Amygdala (tissue), 56 donors: ENCODE measurements around the gene DSCAML1.

Source experiments
- DNase-seq, 56 donors: peaks; one replicate each; lab custom pipeline; 2025; lab: John Stamatoyannopoulos, UW

Gene DSCAML1

DNA sequence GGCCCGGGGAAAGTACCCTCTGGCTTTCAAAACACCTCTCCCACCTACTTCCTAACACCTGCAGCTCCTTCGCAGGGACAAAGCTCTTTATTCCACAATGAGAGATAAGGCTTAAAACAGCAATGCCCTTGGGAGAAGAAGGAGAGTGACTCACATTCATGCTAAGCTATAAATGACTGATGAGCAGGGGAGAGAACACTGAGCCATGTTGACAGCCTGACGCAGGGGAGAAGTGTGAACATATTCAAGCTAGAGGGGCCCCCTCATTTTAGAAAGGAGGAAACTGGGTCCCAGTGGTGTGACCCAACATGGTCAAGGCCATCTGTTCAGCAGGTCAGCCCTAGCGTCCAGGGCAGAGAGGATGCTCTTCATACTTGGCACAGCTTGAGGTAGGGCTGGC is 171.8 kb downstream of the DSCAML1 start:
- peak in 1 of 56 donors; percentile 27 for DNase-seq

DNA sequence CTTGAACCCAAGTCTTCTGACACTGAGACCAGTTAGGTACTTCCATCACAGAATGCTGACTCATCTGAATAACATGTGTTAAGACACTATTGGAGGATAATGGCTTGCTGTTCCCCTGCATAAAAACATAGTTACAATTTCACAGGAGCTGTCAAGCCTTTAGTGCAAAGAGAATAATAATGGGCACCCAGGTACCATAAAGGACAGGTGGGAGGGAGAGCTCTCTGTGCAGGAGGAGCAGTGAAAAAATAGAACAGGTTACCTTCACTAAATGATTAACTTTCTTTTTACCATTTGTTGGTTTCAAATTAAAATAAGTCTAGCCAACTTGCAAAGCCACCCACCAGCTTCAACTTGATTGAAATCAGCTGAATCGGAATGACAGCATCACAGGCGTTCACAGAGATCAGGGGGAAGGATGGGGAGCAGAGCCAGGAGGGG is 173.2 kb downstream of the DSCAML1 start:
- DNase-seq: no peak

DNA sequence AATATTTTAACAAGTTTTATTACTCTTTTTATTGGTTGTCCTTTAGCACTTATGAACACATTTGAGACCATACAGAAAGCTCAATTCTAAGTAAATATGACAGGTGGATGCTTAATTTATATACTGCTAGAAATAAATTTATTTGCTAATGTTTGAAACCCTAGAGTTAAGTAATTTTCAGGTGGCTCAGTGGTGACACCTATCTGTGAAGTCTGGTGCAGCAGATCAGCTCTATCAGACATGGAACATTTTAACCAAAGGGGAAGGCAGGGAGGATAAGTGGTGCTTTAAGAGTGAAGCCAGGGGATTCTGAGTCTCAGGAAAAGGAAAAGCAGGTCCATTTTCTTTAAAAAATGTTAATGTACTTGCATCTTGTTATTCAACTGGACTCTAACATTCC is 175.8 kb downstream of the DSCAML1 start:
- DNase-seq: no peak

DNA sequence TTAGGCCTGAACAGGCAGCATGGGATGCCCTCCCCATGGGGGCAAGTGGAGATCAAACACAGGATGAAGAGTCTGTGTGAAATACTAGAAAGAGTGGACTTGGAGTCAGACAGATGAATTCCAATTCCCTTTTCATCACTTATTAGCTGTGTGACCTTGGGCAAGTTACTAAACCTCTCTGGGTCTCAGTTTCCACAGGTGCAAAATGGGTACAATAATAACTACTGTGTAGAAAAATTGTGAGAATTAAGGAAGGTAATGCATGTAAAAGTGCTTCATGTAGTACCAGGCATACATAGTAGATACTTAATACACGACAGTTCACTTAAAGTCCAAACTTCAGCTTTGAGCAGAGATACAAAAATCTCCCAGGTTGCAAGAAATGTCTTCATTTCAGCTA is 176.4 kb downstream of the DSCAML1 start:
- DNase-seq: no peak

DNA sequence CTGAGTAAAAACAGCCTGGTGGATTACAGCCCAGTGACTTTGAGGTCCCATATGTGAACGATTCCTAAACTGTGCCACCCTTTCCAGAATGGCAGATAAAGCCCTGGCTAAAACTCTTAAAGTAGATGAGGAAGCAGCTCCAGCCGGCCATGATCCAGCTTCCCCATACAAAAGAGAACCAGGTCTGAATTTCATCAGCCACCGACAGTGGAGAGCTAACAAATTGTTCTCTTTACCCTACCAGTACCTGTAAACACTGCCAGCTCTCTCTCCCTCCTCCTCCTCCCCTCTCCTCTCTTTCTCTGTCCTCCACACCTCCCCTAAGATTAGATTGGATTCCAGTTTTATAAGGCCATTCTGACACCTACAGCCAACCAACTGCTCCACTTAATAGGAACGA is 176.9 kb downstream of the DSCAML1 start:
- no peak for DNase-seq

DNA sequence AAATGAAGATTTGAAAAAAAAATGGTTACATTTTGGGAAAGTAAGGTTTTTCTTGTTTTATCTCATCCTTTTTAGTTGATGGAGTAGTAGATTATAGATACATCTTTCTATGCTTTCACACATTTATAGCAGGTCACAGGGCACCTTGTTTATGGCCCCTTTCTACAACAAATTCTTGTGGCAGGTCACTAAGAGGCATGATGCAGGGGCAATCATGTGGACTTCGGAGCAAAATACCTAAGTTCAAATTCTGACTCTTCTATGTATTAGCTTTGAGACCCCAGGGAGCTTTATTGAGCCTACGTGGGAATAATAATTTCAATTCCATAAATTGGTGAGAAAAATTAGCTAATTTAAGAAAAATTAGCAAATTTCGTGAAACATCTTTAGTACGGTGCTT is 177.4 kb downstream of the DSCAML1 start:
- no peak for DNase-seq

DNA sequence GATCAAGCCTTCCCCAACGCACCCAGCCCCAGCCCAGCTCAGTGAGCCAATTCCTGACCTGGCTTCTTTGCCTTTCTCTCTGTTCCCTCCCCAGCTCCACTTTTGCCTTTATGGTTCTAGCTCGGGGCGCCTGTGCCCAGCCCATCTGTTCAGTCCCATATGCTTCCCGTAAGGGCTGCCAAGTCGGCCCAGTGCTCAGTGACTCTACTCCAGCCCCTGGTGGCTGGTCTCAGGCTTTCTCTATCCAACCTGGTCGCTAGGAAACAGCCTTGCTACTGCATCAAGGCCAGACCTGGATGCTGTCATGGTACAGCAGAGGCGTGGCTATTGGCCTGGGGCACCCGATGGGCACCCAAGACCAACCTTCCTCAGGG is 178.0 kb downstream of the DSCAML1 start:
- peak in 8 of 56 donors; percentile 18 to 54 (median 30) for DNase-seq

DNA sequence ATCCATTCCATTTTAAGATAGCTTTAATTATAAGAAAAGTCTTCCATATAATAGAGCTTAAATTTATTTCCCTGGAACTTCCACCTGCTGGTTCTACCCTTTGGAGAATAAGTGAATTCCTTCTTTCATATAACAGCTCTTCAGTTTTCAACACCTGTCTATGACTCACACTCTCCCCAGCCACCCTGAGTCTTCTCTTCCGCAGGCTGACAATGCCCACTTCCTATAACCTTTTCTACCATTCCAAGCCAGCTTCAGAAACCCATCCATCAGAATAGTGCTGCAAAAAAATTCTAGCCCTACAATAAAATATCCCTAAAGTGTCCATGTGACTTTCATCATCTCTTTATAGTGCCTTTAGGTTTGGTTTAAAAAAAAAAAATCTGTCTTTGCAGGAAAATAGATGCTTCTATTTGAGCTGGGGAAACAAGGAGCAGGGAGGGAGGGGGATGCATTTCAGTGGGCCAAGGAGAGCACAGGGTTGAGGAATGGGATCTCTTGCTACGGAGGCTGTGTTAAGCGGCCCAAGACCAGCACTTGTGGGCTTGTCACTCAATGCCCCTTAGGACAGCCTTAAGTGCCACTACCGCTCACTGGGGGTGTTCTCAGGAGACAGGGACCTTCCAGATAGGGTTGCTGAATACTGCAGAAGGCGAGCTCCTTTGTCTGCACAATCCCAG is 178.6 kb downstream of the DSCAML1 start:
- DNase-seq: no peak

DNA sequence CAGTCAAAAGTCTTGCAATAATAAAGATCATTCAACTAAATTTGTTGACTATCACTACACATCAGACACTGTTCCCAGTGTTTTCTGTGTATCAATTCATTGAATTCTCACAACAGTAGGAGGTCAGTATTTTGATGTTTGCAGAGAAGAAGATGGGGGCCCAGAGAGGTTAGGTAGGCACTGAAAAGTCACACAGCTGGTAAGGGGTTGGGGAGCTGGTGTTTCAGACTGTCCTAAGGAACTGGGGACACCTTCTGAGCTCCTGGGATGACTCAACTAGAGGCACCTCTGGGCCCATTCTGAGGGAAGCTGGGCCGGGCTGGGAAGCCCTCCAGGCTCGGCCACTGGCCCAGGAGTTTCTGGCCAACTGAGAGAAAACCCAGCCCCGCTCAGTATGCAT is 180.0 kb downstream of the DSCAML1 start:
- DNase-seq: no peak

DNA sequence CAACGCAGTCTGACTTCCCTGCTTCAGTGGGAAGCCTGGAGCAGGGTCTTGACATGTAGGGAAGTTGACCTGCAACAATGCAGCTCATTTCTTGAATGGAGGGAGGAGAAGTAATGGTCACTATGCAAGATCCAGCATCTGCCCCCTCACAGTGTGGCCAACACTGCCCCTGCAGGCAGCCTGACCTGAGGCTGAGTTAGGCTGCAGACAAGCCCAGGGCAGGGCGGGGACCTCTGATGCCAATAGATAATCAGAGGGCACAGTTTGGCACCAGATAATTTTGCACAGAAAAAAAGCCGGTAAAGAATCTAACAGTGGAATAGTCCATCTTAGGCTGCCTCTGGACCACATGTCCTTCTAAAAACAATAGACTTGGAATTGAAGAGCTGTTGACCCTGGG is 182.3 kb downstream of the DSCAML1 start:
- no peak for DNase-seq

DNA sequence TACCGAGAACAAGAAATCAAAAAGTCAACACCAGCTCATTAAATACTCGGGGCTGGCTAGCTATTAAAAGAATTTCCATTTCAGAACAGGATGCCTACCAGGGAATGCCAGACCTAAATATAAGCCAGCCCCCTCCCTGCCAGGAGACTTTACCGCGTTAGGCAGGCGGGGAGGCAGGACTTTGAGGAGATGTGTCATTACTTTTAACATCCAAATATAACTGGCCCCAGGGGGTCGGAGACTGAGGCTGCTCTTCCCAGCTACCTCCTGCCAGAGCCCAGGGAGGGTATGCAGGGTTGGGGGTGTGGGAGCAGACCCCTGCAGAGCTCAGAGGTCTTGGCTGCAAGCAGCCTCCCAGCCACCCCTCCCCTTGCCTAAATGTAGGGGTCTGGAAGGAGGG is 183.5 kb downstream of the DSCAML1 start:
- DNase-seq: peak in 1 of 56 donors; percentile 25

DNA sequence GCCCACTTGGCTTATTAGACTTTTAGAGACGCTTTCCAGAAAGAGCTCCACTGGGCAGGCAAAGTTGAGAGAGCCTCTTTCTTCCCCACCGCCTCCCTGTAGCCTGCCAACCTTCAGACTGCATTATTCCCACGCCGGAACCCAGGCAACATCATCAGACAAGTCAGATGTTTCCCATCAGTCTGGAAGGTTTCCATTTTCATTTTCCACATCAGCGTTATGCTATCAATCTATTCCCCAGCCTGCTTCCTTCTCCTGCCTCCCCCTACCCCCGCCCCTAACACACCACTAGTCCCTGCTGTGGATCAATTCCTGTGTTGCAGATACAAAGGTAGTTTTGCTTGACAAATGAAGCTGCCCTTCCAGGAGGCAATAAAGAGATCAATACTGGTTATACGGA is 184.8 kb downstream of the DSCAML1 start:
- no peak for DNase-seq

DNA sequence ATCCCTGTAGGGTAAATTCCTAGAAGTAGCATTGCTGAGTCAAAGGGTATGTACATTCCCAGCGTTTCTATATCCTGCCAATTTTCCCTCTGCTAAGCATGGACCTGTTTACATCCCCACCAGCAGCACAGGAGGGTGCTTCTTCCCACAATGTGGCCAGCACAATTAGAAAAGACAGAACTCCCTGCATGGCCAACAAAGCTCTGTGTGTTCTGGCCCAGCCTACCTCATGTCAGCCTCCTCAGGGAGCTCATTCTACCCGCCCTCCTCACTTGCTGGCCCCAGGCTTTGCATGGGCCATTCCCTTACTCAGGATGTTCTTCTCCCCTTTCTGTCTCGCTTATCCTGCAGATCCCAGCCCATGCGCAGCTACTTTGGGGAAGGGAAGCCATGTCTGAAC is 186.1 kb downstream of the DSCAML1 start:
- no peak for DNase-seq

DNA sequence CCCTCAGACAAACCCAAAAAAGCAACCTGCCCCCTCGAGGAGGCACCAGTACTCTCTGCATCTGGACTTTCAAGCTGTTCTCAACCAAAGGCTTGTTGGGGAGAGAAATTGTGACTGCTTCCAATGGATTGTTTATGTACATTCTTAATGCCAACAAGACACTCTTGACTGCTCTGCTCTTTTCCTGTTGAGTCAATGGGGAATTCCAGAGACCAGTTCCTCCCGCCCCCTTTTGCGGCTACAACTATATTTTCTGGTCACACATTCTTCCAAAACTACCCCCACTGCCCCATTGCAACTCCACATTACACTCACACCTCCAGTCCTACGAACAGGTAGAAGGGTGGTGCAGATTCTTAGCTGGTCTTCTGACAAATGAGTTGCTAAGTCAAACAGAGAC is 187.0 kb downstream of the DSCAML1 start:
- DNase-seq: no peak

DNA sequence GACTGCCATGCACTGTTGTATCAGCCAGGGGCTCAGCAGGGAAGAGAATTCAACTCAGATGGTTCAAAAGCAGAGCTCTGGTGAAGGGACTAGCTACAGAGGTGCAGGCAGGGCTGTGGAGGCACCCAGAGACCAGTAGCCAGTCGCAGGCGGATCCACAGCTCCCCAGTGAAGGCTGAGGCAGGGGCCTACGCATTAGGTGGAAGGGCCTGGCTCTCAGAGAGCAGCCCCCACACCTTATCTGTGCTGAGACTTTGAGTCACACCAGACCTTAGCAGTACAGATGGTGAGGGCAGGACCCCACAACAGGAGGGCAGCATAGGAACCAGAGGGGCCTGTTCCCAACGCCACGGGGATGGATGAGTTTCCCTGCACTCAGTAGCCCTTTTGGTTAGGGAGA is 189.6 kb downstream of the DSCAML1 start:
- DNase-seq: no peak

DNA sequence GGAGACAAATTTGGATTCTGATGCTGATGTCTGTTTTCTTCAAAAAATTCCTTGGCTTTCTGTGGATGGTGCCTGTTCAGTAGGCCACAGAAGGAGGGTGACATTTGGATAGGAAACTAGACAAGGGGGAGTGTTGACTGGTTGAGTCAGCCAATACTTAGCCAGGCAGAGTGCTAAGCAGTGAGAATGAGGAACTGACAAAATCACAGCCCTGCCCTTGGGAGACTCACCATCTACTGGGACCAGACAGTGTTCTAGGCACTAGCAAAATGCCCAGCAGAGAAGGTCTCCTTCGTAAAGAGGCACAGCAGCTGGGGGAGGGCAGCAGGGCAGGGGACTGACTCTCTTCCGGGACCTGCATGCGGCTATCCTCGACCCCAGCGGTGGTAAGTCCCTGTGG is 190.2 kb downstream of the DSCAML1 start:
- no peak for DNase-seq

DNA sequence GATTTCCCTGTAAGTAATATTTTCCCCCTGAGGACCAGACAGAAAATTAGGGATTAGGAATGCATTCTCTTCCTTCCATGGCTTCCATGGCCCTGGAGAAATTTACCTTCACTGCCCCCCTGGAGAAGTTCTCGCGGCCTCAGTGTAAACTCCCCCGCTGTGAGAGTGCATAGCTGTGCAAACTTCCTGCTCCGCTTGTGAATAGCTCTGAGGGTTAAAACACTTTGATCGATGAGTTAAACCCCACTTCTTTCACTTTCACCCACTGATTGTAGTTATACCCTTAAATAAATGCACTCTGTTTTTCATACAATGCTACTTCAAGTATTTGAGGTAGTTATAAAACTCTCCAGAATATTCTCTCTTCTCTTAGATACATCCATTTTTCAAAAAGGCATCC is 190.8 kb downstream of the DSCAML1 start:
- DNase-seq: no peak

DNA sequence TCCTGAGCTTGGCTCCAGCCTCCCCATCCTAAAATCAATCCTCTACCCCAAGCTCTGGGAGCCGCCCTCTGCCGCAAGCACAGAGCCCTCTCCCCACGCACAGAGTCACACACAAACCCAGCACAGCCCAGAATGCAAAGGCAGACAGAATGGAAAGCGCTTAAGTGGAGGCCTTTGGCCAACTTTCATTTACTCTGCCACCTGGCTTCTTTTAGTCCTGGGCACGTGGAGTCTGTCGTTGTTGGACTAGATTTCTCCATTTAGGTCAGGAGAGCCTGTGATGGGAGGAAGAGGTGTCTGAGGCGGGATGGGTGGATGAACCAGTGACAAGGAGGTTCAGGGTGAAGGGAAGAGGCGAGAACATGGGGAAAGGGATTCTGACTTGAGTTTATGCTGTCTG is 191.7 kb downstream of the DSCAML1 start:
- no peak for DNase-seq

DNA sequence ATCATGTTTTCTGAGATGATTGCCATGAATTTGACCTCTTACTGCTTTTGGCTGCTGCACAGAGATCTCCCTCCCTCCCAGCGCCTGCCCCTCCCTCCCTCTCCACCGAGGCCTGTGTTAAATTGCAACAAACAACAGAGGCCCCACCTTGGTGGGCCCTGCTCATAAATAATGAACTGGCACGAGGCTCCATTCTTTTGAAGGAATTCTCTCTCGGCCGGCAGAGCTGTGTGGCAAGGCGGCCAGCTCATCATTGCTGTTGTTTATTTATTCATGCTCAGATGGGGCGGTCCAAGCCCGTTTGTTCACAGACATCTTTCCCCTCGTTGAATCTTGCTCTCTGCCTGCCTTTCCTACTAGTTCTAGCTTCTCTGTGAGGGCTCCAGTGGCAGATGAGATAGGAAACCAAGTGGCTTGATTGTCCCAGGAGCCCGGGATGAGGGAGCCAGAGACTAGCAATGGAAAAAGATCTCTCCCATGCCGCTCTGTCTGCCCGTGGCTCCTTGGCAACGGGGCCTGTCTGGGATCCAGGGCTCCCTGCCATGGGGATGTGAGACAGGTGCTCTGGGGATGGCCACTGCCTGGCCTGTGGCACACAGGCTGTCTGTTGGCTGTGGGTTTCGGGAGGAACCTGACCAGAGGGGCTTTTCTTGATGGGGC is 192.6 kb downstream of the DSCAML1 start:
- DNase-seq: peak in 34 of 56 donors; percentile 13 to 74 (median 46)

DNA sequence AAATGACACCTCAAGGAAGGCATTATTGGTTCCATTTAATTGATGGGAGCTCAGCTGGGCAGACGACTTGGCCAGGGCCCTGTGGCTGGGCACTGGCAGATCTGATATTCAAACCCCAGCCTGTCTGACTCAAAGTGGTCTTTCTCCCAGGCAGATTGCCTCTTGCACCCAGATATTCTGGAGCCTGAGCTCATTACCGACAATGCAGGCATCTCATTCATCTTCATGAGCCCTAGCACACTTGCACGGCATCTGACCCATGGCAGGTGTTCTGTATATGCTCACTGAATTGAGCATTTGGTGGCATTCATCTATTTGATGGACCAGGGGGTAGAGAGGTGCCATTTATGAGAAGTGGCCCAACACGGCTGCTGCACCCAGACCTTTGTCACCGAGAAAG is 193.1 kb downstream of the DSCAML1 start:
- no peak for DNase-seq

DNA sequence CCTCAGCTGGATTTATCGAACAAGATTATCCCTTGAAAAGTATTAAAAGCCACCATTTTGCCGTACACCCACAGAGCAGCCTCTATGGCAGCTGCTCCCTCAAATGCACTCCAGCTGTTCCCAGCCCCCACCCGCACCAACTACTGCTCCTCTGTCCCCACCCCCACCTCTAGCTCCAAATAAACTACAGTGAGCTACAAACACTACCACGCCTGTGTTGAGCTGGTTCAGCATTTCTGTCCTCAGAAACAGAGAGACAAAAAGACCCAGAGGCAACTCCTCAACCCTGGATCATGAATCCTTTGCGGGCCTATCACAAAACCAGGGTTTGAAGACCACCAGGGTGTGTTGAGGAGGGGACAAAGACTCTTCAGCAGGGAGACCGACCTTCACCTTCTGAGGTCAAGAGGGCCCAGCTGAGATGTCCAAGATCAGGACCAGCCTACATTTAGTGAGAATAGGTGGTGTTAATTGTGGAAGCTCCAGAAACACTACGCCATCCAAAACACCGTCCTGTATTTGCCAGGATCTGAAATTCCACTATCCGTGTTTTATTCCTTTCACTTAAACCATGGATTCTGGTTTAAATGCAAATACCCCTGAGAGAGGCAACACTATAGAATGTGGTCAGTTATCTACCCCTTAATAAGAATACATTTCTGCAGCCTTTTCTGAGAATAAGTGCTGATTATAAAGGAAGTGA is 195.9 kb downstream of the DSCAML1 start:
- DNase-seq: peak in 27 of 56 donors; percentile 16 to 76 (median 43)
